Subcutaneous adipose tissue (tissue), 4 donors: ENCODE measurements around the gene RAI14. TPM values are rescaled to one million over a fixed set of nuclear protein-coding genes. Genes with fewer than 3 reads are reported as not detected.

Experiments
- CTCF ChIP-seq: fragments of 450-650 bp; IDR thresholded peaks from one replicate; pipeline ENCODE4 v1.5.1; 2016; ENCODE audit warnings: low read depth, mild to moderate bottlenecking, control low read depth, antibody characterized with exemption, moderate library complexity
- total RNA-seq, 4 donors: library from RNA; depleted of rRNA; stranded (reverse); fragments of >200 nt; gene quantifications; one replicate each; pipeline ENCODE4 v1.1.0, GENCODE V29; 2016

Gene RAI14
- total RNA-seq, 4 donors from 2014 or later = 8.6 to 25.0 (median 13.2) TPM

GRCh38 chr5:34616651-34617050, 39.5 kb upstream of the RAI14 start:
- no peak for TF ChIP-seq CTCF

DNA sequence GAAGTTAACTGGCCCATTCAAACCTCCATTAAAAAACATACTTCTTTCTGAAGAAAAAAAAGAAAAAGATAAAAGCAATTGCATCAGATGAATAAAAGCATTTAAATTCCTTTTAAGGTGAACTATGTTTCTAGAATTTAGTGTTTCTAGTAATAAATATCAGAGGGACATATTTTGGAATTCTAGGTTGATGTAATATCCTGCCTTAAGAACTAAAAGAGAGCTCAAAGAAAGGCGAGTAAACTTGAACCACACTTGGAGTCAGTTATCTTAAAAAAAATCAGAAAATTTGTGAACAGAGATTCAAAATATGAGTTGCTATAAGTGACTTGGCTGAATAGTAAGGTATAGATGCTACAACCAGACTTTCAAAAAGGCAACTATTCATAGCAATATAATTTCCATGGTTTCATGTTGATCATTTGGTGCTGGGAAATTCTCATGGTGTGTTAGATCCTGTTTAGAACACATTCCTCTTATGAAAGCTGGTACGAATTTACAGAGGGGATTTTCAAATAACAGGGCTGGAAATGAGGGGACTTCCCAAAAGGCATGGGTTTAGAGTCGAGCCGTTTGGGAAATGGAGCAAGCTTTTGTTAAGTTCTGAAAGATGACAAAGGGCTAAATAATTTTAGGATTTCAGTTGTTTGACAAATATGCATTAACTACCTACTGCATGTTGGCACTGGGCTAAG, 37.6 kb upstream of the RAI14 start:
- no peak for TF ChIP-seq CTCF

GRCh38 chr5:34620185-34620584, 35.9 kb upstream of the RAI14 start:
- no peak for TF ChIP-seq CTCF

DNA sequence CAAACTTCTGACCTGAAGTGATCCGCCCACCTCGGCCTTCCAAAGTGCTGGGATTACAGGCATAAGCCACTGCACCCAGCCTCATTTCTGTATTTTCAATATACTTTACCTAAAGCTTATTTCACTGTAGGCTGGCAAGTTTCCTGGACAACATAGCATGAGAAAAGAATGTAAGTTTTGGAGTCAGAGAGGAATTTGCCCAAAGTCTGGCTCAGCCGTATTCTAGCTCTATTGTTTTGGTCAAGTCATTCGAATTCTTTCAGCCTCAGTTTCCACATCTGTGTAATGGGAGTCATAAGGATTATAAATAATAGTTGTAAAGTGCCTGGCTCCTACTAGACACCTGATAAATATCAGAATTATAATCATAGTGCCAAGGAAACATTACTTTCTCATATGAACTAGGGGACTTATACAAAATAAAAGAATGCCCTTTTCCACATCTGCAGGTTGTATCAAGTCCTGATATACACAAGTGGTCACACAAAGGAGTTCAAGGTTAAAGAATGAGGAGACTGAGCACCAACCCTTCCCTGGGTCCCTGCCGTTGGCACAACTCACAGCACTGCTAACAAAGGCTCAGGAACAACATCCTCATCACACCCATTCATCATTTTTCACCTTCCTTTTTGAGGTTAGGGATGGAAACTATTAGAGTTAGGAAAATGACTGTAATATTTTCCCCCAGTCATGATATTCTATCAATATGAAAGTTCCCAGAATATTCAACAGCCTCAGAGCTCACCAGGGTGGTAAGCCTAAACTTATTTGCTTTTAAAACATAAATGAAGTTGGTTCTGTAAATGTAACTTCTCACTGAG, 34.6 kb upstream of the RAI14 start:
- no peak for TF ChIP-seq CTCF

GRCh38 chr5:34622098-34622400, 34.1 kb upstream of the RAI14 start:
- TF ChIP-seq CTCF = no peak

GRCh38 chr5:34624691-34625090, 31.4 kb upstream of the RAI14 start:
- TF ChIP-seq CTCF = no peak

GRCh38 chr5:34625246-34625645, 30.9 kb upstream of the RAI14 start:
- TF ChIP-seq CTCF = no peak
